ENCODE data around the gene KCND2.

DNA sequence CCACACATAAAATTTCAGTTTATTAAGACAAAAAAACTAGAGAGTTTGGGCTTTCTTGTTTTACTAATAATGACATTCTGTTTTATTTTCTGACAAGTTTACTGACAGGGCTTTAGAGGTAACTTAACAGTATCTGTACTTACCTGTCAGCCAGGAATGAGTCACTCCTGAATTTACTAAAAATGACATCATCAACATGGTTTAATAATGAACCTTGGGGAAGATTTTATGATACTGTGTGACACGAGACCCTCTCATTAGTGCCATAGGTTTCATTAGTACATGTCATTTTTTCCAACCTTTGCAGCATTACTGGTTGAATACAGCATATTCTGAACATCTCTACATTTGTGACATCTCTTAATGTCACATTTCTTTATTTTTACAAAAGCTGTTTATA is 131.1 kb downstream of the KCND2 start:
- TF ChIP-seq POLR2A (IDR thresholded peaks at IDR 0.05; ENCODE audit: low read depth, low read length) (no peak), RCOR1 (IDR thresholded peaks at IDR 0.05; ENCODE audit: insufficient replicate concordance, low read length) (no peak), MXI1 (IDR thresholded peaks at IDR 0.05; ENCODE audit: borderline replicate concordance, low read depth, low read length) (no peak)
- TF ChIP-seq, protein P1, sequence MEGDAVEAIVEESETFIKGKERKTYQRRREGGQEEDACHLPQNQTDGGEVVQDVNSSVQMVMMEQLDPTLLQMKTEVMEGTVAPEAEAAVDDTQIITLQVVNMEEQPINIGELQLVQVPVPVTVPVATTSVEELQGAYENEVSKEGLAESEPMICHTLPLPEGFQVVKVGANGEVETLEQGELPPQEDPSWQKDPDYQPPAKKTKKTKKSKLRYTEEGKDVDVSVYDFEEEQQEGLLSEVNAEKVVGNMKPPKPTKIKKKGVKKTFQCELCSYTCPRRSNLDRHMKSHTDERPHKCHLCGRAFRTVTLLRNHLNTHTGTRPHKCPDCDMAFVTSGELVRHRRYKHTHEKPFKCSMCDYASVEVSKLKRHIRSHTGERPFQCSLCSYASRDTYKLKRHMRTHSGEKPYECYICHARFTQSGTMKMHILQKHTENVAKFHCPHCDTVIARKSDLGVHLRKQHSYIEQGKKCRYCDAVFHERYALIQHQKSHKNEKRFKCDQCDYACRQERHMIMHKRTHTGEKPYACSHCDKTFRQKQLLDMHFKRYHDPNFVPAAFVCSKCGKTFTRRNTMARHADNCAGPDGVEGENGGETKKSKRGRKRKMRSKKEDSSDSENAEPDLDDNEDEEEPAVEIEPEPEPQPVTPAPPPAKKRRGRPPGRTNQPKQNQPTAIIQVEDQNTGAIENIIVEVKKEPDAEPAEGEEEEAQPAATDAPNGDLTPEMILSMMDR (conservative IDR thresholded peaks at IDR 0.05; ENCODE audit: low read depth, low read length), result no peak
- TF ChIP-seq, protein P2, sequence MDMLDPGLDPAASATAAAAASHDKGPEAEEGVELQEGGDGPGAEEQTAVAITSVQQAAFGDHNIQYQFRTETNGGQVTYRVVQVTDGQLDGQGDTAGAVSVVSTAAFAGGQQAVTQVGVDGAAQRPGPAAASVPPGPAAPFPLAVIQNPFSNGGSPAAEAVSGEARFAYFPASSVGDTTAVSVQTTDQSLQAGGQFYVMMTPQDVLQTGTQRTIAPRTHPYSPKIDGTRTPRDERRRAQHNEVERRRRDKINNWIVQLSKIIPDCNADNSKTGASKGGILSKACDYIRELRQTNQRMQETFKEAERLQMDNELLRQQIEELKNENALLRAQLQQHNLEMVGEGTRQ (IDR thresholded peaks at IDR 0.05; ENCODE audit: low read depth, low read length), result no peak
- TF ChIP-seq, protein P3, sequence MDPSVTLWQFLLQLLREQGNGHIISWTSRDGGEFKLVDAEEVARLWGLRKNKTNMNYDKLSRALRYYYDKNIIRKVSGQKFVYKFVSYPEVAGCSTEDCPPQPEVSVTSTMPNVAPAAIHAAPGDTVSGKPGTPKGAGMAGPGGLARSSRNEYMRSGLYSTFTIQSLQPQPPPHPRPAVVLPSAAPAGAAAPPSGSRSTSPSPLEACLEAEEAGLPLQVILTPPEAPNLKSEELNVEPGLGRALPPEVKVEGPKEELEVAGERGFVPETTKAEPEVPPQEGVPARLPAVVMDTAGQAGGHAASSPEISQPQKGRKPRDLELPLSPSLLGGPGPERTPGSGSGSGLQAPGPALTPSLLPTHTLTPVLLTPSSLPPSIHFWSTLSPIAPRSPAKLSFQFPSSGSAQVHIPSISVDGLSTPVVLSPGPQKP (IDR thresholded peaks at IDR 0.05; ENCODE audit: borderline replicate concordance, low read depth, low read length), result no peak
